DMS 273 (cell line): ENCODE data around the gene KCNE4.
A peak's percentile ranks its signal among the peaks of the same experiment; 100 is the strongest.

ENCODE experiments used
- DNase-seq: peaks from one replicate; lab custom pipeline; 2025; ENCODE audit not compliant: unreplicated experiment; lab: John Stamatoyannopoulos, UW

Gene KCNE4

DNA sequence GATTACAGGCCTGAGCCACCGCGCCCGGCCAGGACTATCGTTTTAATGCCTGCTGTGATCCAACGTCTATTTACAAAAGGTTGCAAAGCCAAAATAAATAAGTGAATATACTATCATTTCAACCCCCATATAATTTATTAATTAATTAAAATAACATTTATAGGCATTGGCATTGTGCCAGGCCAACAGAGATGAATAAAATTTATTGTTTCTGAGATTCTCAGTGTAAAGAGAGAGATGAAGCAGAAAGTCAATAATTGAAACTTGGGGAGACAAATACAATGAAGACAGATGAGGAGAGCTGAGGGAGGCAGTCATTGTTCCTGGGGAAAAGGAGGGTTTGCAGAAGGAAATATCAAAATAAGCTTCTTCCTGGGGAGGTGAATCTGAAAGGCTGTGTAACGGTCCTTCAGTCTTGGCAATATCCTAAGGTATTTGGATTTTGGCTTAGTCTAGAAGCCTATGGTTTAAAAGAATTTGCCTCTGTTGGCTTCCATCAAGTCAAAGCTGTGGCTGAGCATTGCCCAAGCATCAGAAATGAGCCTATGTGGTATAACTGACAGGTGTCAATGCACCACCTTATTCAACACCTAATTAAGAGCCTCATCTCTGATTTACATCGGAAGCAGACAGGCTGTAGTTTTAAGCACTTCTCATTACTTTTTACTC lies 31.5 kb downstream of the KCNE4 start:
- DNase-seq = no peak

- DNase-seq = peak; percentile 55
Observed at GRCh38 chr2:223084873-223085272, 32.9 kb downstream of the KCNE4 start.

DNA sequence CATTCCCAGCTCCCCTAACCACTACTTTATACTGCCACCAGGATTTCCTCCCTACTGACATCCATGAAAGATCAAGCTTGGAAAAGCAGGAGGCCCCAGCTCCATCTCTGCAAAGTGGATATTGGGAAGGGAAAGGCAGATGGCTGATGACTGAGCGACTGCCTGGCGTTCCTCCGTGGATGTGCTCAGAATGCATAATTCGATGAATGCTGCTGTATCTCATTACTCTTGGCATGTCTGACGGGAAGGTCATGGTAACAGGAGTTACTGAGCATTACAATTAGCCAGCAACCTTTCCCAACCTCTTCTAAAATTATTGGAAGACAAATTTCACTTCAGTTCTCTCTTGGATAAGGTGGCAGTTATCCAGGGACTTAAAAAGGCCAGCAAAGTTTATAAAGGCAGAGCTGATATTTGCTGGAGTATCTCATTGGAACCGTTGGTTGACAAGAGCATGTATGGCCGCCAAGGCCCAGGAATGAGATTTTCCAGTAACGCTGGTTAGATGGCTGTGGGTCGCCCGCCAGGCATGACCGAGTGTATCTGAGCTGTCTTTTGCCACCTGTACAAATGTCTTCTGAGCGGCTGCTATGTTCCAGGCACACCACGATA lies 34.5 kb downstream of the KCNE4 start:
- DNase-seq = peak; percentile 84

- no peak for DNase-seq
Observed at GRCh38 chr2:223087466-223087865, 35.5 kb downstream of the KCNE4 start.

DNA sequence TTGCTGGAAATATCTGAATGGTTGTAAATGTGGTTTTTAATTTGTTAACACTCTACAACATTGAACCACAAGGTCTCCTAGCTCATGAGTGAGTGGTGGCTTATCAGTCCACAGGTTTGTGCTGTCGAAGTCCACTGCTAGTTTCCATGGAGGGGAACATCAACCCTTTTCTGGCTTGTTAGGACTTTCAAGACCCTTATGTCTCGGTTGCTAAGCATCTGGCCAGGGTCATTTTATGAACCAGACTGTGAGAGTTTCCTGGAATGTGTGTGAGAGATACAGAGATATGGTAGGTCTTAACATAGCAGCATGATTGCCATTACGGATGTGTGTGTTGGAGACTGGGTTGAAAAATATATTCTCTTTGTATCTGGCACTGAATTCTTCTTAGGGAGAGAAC lies 36.9 kb downstream of the KCNE4 start:
- DNase-seq = peak; percentile 15

- no peak for DNase-seq
Observed at GRCh38 chr2:223090039-223090438, 38.0 kb downstream of the KCNE4 start.

GRCh38 chr2:223090540-223091235 lies 38.7 kb downstream of the KCNE4 start:
- DNase-seq = peak; percentile 34

- peak; percentile 34 for DNase-seq
Observed at GRCh38 chr2:223092667-223093066, 40.7 kb downstream of the KCNE4 start.

DNA sequence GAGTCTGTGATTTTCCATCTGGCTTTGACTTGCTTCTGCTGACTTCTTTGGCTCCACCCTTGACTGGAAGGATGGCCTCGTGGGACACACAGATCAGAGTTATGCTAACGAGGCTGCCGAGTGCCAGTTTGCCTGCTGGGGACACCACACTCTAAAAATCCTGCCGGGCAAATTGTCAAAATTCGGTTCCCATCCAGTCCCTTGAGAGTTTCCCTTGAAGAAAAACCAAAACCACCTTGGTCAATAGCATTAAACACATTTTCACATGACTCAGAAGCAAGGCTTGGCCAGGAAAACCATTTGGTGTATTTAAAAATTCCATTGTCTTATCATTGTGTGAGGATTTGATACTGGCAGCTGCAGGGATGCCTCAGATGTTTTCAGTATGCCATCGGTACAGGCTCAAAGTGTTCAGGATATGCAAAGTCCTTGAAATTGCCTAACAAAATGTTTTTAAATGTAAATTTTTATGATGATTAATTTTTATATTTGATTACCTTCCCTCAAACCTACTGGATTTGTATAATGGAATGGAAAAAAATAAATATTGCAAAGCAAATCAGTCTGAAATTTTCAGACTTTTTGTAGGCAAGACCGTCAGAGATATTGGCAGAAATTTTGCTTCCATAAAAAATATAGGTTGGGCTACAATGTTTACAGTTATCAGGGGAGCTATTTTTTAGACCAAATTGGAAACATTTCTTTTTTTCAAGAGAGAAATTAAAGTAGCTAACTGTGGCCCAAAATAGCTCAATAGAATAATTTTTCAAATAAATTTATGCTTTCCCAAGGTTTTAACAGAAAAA lies 41.6 kb downstream of the KCNE4 start:
- DNase-seq = peak; percentile 79

DNA sequence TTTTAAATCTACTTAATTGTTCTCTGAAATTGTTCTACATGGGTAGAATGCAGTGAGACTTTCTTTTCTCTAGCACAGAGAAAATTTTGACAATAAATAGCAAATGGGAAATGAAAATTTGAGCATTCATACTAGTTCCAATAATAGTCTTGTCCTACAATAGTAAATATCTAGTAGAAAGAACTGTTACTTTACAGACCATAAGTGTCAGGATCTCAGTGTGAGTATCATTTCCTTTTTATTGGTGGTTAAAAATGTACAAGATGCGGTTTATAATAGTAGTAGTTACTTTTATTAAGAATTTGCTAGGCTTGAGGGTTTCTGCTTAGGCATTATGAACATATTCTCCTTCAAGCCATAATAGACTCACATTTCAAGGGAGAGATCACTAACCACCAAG lies 43.2 kb downstream of the KCNE4 start:
- DNase-seq = no peak

DNA sequence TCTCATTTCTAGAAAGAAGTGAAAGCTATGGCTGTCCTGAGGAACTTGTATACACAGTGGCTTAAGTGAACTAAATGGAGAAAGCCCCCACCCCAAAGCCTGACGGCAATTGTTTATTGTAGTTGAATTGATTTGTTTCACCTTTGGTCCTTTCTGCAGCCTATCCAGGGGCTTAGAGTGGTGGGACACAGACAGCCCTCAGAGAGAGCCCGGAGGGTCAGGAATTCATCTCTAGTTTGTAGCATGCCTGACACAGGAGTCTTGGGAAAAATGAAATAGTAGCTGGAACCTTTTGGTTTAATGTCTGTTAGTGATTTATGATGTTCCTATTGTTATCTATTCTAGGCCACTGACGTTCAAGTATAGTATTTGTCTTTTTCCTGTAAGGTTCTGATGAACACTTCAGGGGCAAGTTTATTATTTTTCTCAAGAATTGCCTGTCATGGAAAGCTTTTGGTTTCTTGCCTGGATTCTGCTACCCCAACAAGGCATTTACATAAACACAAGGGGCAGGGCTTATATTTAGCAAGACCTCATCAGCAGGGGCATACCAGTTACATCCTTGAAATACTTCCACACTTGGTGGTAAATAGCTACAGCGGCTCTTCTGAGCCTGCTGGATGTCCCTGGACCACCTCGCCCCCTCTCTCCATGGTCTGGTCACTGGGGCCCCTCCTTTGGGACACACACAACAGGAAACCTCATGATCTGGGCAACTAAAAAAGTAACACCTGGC lies 44.4 kb downstream of the KCNE4 start:
- no peak for DNase-seq

GRCh38 chr2:223097888-223098383 lies 45.9 kb downstream of the KCNE4 start:
- no peak for DNase-seq

- DNase-seq = no peak
Observed at GRCh38 chr2:223099561-223099960, 47.6 kb downstream of the KCNE4 start.

DNA sequence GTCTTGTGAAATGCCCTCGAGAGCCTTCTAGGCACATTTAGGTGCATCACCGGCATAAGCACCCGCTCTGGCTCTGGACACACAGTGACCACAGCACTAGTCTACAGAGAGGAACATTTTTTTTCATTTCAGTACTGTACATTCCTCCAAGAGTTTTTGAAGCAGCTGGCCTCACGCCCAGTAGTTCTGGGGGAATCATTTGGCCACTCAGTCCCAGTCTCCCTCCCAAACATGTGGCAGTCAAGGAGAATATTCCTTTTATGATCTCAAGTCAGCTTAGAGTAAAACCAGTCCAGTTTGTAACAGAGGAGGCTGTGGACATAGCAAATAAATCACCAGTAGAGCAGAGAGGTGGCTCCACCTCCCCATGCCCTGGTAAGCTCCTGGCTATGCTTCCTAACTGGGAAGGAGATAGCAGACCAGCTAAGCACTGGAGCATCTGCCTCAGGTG lies 48.1 kb downstream of the KCNE4 start:
- DNase-seq = no peak

- peak; percentile 85 for DNase-seq
Observed at GRCh38 chr2:223101340-223102039, 49.5 kb downstream of the KCNE4 start.

DNA sequence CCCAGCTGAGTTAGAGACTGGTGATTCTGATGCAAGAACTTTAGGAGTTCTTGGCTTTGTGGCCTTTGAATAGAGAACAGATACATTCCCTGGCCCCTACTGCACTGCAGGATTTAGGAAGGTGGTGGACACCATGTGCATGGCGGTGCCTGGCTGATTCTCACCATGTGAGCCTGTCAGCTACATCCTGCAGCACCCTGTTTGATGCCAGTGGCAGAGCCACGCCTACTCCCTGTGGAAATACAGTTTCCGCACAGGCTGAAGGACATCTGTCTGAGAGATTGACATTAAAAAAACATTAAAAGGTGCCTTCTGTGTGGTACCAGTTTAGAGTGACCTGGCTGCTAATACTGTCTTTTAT lies 50.0 kb downstream of the KCNE4 start:
- DNase-seq = peak; percentile 57

DNA sequence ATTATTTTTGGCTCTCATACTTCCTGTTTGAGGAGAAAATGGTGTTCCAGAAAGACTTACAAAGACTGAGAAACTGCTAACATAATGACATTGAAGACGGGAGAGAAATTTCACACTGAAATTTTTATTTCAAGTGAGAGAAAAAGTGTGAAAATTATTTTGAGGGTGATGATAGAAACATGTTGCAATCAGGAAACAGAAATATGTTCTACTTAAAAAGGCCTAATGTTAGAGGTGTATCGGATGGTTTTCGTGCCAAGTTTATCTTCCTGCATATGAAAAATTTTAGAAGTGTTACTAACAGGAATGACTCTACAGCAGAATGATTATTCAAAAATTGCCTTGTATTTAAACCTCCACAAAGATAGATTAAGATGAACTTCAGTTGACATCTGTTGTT lies 50.5 kb downstream of the KCNE4 start:
- no peak for DNase-seq

GRCh38 chr2:223104336-223105132 lies 52.5 kb downstream of the KCNE4 start:
- DNase-seq = no peak
